GM18526 (cell line): ENCODE results near the gene MFSD11.

Experiments
- POLR2A ChIP-seq: IDR thresholded peaks from 3 replicates; pipeline ENCODE4 v1.6.1; 2011; ENCODE audit not compliant: insufficient read length; ENCODE audit errors: extremely low read depth

MFSD11 gene

DNA sequence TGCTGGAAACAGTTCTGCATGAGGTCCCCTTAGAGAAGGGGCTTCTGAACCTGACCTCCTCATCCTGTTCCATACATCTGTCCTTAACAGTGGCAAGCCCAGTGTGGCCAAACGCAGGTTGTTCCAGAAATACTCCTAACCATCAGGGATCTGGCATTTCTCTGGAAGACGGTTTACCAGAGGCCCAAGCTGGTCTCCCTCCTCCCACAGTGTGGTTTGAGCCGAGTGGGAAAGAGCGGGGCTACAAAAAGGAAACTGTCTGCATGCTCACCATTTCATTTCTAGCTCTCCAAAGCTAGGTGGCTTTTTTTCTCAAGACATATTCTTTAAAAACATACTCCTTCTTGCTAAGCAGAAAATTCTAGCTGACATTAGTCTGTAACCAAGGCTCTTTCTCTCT lies 33.1 kb upstream of the MFSD11 start:
- TF ChIP-seq POLR2A, result no peak

DNA sequence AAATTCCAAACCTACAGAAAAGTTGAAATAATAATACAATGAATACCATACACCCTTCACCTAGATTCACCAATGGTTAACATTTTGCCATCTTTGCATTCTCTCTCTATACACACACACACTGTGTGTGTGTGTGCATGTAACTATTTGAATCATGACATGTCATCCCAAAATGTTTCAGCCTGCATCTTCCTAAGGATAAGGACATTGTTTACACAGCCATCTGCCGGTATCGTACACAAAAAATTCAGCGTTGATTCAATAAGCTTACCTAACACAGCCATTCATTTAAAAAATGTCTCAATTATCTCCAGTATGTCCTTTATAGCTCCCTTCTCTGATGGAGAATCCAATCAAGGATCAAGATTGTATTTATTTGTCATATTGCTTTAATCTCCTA lies 31.1 kb upstream of the MFSD11 start:
- TF ChIP-seq POLR2A, result no peak

DNA sequence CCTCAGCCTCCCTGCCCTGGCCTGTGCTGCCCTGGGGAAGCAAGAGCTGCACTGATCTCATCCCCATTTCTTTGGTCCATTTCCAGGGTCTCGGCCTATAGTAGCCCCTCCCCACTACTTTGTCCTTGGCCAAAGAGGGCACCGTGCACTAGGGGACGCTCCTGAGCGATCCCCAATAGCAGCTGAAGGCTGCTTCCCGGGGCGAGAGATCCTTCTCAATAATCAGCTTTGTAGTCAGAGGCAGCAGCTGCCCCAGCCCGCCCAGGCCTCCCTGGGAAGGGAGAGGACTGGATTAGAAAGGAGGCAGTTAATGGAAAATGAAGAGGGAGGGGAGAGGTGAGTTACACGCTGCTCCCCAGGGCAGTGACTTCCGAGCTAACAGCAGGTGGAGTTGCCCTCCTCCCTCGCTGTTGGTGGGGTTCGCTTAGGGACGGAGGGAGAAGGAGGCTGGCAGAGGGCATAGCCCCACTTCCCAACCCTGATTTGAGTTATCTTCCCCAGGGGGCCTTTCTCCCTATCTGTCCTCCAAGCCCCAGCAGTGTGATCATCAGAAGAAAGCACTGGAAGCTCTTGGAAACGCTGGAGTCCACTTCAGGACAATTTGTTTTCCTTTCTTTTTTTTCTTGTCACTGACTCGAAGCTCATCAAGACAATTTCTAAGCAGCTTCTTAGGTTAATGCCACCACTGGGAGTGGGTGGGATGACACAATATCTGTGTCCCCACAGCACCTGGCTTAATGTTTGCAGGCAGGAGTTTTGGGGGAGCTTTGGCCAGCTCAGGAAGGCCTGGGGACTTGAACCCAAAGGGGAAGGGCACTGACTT lies 29.7 kb upstream of the MFSD11 start:
- no peak for TF ChIP-seq POLR2A

DNA sequence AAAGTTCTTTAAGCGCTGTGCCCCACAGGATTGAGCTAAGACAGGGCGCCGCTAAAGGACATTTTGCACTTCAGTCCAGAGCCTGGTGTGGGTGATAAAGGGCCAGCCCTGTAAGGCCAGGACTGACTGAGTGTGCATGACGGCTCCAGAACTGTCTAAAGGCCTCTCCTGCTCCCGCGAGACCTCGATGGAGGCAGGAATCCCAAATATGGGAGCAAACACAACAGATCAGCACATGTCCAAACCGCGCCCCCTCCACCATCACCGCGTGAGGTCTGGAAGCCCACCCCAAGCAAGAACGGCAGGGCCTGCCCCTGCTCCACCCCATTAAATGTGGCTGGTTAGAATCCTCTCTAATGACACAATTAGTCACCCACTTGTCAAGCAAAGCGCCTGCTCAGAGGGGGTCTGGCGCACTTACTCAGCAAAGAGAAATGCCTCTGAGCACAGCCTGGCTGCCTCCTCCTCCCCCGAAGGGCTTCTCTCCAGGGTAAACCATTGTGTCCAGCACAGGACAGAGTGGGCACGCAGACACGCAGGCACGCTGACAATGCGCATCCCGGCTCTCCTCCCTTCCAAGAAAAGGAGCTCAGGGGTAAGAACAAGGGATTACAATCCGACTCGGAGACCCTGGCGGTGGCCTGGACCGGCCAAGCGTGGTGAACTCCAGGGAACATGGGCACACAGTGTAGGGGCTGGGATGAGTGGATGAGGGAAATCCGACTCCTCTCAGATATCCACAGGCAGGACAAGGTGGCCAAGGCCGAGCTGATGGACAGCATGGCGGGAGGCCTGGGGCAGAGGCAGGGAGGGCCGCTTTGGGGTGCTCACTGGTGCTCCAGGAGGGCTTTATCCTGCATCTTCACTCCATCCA lies 28.6 kb upstream of the MFSD11 start:
- no peak for TF ChIP-seq POLR2A

DNA sequence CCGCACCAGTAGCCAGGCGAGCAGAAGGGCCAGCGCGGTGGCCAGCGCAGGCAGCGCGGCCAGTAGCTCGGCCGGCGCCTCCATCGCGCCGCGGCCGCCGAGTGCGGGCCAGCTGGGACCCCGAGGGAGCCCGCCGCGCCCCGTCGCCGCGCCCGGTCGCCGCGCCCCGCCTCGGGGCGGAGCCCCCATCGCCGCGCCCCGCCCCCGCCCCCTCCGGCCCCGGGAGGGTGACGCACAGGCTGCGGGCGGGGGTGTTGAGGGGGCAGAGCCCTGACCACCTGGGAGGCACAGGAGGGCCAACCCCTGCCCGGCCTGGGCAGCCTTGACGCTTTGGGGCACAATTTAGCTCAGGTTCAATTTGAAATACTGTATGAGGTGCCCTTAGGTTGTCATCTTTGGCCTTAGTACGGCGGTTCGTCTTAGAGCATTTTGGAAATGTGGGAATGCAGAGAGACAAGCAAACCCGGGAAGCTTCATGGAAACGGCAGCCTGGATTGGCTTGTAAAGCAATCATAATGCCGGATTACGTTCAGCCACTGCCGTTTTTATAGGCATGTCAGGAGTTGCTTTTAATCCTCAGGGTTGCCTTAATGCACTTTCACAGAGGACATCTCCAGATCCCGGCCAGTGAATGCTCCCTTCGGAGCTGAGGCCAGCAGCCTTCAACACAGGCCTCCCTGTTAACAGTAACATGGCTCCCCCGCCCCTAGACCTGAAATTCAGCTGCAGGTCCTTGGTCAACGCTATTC lies 26.9 kb upstream of the MFSD11 start, which contains the start of gene MXRA7:
MXRA7 (minus strand) TSS at position 103 of the 749 bp plus-strand sequence; CDS start at position 84, 19 bp downstream.
- TF ChIP-seq POLR2A, result no peak

DNA sequence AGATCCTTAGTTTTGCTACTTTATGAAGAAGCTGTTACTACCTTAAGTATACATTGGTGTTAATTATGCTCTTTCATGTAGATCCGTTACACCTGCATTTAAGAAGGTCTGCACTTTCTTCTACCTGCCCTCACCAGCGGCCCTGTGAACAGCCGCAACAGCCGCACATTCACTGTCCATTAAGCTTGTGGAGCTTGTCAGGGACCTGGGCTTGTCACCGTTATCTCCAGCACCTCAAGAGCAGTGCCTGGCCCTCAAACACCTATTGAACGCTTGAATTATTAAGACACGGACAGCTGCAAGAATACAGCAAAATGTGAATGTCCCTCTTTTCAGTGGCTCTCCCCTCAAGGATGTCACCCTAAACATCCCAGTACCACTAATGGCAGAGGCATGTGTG lies 24.2 kb upstream of the MFSD11 start:
- no peak for TF ChIP-seq POLR2A

DNA sequence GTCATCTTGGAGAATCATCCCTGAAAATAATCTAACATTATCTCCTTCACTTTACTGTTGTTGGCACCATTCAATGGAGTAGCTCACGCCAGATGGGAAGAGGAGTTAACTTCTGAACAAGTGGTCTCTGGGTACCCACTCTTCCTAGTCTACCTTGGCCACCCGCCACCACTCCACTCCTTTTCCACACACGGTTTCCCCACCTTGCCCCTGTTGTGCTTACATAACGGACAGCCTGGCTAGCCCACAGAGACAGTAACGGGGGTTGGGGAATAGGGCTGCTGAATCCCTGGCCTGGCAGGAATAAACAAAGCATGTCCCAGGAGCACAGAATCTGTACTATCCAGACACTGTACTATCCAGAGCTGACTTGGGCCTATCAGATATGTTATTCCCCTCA lies 23.6 kb upstream of the MFSD11 start:
- no peak for TF ChIP-seq POLR2A

DNA sequence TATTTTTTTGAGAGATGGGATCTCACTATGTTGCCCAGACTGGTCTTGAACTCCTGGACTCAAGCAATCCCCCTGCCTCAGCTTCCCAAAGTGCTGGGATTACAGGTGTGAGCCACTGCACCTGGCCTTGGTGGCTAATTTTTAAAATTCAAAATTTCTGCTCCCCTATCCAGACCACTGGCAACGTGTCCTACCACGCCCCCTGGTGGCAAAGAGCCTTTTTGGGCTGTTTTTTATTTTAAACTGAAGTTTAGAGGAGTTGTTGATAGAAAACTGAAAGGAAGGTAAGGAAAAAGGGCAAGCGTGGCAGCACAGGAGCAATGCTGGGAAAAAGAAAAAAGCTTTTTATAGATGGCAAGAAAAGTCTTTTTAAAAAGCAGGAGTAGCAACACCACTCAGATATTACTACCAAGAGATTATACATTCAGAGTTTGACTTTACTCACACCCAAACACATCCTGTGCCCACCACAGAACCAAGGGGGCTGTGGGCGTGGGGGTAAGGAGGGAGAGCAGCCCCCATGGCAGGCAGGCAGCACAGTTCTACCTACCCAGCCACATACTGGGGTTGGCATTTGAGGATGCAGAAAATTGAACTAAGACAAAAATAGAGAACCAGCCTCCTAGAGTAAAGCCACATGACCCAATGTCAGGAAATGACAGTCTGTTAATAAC lies 23.0 kb upstream of the MFSD11 start:
- TF ChIP-seq POLR2A, result no peak

DNA sequence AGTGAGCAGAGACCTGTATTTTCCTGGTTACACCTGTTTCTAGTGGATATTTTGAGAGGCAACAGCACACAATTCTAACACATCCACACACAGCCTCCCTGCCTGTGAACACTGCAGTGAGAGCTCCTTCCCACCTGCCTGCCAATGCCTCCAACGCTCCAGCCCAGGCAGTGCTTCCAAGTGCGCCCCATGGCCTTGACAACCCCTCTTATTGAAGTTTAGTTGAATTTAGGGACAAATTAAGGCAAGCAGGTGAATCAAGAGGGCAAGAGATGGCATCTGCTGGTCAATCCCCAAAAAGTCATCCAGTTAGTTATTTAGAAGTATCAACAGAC lies 22.5 kb upstream of the MFSD11 start:
- no peak for TF ChIP-seq POLR2A

DNA sequence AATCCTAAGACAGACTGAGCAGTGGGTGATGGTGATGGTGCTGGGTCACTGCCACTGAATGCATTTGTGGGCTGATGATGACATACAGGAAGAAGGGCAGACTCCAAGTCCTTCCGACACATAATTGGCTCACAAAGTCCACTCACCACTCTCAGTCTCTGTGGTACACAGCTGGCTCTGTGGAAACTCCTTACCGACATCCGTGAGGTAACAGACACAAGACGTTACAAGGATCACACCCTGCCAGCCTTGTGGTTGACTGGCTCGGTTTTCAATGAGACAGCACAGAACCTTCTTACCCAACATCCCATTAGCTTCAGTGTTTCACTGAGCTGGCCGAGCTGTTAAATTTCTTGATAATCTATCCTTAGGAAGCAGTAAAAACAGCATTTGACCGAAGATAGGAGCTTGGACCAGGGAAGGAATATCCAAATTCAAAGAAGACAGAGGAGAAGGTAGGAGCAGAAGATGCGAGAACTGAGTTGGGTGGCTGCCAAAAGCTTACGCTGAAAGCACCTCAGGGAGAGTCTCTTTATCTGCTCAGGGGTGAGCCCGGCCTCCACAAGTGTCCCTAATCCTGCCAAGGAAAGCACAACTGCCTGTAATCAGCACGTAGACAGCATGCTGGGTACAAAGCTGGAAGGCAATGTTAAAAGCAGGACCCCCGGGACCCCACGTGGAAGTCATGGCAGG lies 21.6 kb upstream of the MFSD11 start:
- no peak for TF ChIP-seq POLR2A

DNA sequence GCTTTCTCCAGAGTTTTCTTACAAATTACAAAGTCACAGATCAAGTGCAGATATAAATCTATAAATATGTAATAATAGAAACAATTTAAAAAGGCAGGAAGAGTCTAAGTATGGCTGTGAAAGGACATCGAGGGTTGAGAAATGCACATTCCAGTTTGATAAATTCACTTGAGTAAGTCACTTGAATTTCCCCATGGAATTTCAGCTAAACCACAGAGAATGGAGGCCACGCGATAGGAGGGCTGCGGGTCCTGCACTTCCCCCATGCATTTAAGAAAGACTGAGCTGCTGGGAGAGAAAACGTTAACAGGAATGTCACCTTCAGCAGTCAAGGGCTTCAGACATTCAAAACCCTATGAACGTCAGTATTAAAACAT lies 21.1 kb upstream of the MFSD11 start:
- no peak for TF ChIP-seq POLR2A

DNA sequence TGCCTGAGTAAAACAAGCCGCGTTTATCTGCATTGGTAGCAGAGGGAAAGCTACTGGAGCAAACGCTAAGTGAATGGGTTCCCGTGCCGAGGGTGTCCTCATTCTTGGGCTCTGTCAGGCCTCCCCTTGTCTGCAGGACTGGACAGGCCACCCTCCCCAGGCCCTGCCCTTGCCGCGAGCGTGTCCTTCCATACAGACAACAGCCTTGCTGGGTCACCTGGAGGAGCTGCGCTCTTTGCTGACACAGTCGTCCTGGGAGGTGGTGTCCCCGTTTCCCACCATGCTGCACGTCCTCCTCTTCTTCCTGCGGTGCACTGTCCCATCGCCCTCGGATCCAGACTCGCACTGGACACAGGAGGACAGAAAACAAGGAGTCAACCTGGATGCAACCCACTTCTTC lies 19.4 kb upstream of the MFSD11 start:
- TF ChIP-seq POLR2A, result no peak

DNA sequence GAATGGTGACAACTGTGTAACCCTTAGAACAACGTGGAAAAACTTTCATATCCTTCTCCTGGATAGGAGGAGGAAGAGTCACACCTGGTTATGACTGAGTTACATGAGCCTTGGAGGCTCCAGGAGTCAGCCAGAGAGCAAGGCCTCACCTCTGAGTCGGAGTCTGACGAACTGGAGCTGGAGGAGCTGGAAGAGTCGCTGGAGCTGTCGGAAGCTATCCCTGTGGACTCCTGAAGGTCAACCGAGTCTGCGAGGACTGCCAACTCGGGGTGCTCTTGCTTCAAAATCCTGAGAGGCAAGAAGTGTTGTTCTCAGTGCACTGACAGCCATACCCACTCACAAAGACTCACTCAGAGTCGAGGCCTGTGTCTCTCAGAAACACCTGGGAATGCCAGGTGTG lies 17.7 kb upstream of the MFSD11 start:
- no peak for TF ChIP-seq POLR2A

DNA sequence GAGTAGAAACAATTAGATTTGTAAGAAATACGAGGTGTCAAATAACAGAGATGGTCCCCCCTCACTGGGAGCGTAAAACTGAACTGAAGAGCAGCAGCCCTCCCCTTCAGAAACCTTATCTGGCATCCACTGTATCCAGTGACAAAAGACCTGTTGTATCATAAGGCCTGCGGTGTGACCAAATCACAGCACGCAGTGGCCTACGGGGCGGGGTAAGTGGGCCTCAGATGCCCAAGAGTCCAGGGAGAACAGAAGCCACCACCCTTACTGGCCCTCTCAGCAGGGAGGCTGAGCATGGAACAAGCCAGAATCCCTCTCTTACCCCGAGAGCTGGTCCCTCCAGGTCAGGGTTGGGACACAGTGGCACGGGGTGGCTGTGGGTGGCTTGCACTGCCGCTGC lies 17.0 kb upstream of the MFSD11 start:
- no peak for TF ChIP-seq POLR2A
